Fibroblast of skin of back (primary cell): ENCODE results near the gene TUBB4B.

Experiments
- DNase-seq: peaks from one replicate; pipeline ENCODE4 v3.0.0-alpha.2; 2013

TUBB4B gene

DNA sequence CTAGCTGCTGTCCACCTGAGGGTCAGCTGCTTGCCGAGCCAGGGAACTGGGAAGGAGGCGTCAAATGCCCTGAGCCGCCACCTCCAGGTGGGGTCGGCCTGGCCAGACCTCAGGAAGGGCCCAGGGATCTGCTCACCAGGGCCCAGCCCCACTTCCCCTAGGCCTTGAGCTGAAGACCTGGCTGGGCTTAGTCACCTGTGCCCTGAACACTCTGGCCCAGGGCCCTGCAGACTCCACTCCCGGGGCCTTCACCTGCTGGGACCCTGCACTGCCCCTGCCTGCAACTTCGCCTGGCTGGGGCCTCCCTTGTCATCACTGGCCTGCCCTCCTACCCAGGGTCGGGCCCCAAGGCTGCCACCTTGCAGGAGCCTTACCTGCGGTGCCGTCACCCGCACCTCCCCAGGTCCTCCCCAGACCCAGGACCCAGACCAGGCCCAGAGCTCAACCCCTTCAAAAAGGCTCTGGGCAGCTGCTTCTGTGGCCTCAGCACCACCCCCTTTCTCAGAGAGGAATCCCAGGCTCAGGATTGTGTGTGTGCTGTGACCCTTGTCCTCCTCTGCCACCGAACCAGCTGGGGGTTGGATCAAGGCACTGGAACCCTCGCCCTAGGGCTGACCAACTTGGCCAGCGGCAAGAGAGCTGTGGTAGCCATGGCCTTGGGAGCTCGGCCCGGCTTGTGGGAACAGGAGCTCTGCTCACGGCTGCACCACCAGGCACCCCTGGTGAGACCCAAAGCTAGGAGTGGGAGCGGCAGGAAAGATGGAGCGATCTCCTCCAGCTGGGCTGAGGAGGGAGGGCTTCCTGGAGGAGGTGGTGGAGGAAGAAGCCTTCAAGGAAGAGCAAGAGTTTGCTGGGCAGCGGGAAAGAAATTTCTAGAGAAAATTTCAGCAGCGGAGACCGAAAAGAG is 12.9 kb downstream of the TUBB4B start:
- no peak for DNase-seq

DNA sequence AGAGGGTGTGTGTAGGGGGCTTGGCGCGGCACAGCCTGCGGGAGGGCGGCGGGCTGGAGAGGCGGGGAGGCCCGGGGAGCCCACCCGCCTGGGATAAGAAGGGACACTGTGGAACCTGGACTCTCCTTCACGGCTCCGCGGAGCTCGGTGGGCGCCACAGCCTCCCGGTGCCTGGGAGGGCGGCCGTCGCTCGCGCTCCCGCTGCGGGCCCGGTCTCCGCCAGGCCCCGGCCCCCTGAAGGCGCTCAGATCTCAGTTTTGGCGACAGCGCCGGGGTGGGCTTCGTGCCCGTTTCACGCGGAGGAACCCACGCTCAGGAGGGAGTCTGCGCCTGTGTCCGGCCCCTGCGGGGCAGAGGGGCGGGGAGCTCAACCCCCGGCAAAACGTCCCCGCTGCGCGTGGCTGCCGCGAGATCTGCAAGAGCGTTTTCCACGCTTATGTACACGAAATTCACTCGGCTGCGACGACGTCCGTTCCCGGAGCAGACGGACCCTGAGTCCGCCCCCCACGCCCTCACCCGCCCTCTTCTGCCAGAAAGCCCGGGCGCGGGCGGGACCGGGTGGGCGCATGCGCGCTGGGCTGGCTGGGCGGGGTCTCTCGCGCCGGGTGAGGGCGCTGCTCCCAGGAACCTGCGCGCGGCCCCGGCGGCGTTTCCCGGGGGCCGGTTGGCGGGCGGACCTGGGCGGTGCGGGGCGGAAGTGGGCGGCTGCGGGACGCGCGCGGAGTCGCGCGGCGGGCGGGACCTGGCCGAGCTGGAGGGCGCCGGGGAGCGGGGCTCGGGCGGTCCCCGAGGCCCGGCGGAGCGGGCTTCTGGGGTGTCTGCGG is 13.7 kb downstream of the TUBB4B start, which contains the start of gene NELFB:
Gene NELFB, plus strand, starts transcription at position 704 of the 824 bp plus-strand sequence.
- DNase-seq, result peak; percentile 86

DNA sequence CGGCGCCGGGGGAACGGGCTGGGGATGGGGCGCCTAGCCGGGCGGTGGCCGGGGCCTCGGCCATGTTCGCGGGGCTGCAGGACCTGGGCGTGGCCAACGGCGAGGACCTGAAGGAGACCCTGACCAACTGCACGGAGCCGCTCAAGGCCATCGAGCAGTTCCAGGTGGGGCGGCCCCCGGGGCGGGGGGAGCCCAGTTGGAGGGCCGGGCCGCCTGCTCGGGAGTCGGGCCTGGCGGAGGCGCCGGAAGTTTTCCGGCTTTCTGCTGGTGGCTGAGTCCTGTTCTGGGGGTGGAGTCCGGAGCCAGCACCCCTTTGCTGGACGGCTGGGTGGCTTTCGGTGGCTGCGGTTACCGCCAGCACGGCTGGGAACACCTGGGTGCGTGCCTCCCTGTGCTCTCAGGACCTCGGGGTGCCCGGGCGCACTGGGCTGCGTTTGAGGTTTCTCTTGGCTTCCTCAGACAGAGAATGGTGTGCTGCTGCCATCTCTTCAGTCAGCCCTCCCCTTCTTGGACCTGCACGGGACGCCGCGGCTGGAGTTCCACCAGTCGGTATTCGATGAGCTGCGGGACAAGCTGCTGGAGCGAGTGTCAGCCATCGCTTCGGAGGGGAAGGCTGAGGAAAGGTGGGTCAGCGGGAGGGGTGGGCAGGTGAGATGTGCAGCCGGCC is 14.5 kb downstream of the TUBB4B start:
- peak; percentile 44 for DNase-seq

DNA sequence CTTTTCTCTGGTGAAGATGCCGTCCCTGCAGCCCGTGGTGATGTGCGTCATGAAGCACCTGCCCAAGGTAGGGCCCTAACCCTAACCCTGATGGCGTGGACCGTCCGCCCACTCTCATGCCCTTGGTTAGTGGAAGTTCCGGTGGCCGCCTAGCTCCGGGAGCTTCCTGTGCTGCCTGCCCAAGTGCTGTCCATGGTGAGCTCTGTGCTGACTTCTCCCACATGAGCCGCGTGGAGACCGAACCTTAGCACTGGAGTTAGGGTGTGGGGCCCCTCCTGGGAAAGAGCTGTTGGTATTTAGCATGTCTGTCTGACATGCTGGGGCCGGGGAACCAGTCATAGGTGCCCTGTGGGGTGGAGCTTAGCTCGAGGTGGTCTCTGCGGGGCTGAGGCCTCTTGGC is 15.3 kb downstream of the TUBB4B start:
- no peak for DNase-seq

DNA sequence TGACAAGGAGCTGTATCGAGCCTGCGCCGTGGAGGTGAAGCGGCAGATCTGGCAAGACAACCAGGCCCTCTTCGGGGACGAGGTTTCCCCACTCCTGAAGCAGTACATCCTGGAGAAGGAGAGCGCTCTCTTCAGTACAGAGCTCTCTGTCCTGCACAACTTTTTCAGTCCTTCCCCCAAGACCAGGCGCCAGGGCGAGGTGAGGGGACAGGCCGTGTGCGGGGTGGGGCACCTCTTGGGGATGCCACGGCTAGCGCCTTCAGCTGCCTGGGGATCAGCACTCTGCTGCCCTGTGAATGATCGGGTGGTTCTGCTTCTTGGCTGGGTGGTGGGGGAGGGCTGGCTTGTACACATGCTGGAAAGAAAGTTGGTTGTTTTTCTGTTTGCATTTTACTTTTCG is 15.8 kb downstream of the TUBB4B start:
- DNase-seq, result no peak

DNA sequence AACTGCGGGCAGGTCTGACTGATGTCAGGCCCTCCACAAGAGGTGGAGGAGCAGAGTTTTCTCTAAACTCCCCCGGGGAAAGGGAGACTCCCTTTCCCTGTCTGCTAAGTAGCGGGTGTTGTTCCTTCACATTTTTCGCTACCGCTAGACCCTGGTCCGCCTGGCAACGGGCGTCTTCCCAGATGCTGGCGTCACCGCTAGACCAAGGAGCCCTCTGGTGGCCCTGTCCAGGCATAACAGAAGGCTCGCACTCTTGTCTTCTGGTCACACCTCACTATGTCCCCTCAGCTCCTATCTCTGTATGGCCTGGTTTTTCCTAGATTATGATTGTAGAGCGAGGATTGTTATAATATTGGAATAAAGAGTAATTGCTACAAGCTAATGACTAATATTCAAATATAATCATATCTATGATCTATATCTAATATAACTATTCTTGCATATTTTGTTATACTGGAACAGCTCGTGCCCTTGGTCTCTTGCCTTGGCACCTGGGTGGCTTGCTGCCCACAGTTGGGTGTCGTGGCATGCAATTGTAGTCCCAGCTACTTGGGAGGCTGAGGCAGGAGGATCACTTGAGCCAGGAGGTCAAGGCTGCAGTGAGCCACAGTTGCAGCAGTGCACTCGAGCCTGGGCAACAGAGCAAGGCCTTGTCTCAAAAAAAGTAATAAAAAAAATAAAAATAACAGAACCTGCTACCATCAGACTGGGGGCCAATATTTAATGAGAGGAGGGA is 21.3 kb downstream of the TUBB4B start:
- DNase-seq, result peak; percentile 56

DNA sequence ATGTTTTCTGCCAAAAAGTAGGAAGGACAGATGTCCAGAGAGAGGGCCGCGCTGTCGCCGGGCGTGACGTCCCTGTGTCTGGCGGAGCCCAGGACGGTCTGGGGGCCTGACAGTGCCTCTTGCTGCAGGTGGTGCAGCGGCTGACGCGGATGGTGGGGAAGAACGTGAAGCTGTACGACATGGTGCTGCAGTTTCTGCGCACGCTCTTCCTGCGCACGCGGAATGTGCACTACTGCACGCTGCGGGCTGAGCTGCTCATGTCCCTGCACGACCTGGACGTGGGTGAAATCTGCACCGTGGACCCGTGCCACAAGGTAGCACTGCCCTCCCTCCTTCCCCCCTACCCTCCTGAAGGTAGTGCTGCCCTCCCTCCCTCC is 21.8 kb downstream of the TUBB4B start:
- DNase-seq, result no peak

DNA sequence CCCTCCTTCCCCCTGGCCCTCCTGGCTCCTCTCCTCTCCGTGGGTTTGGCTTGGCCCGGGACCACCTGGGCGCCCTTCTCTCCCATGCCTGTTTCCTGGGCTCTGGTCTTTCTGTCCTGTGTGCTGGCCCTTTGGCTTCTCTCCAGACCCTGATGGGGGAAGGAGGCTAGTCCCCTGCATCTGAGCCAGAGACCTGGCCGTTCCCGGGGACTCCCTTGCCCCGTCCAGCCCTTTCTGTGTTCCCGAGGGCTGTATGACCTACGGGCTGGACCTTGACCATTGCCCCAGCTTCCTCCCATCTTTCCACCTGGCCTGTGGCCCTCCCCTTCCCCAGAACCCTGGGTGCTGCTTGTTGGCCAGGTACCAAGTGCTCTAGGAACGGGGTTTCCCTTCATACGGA is 22.4 kb downstream of the TUBB4B start:
- DNase-seq, result no peak

DNA sequence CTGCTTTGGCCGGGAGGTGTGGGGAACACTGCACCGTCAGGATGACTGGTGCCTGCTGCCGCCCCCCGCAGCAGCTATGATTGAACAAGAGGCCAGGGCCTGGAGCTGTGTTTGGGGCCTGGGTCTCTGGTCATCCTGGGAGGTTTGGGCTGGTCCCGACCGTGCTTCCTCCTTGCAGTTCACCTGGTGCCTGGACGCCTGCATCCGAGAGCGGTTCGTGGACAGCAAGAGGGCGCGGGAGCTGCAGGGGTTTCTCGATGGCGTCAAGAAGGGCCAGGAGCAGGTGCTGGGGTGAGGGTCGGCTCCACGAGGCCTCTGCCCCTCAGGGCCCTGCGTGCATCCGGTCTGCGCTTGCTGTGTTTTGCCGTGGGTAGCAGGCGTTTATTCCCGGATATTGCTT is 23.0 kb downstream of the TUBB4B start:
- DNase-seq, result no peak

DNA sequence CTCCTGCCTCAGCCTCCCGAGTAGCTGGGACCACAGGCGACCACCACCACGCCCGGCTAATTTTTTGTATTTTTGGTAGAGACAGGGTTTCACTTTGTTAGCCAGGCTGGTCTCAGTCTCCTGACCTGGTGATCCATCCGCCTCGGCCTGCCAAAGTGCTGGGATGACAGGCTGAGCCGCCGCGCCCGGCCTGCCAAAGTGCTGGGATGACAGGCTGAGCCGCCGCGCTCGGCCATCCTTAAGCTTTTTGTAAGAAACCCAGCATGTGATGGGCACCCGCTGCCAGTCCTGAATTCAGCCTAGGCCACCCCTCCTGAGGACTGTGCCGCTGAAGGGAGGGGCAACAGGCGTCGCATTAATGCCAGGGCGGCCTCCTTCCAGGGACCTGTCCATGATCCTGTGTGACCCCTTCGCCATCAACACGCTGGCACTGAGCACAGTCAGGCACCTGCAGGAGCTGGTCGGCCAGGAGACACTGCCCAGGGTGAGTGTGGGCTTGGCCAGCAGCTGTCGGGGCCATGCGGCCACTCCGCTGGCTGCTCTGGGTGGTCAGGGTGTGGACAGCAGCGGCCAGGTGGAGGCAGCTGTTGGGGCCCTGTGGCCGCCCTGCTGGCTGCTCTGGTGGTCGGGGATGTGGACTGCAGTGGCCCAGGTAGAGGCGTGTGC is 24.5 kb downstream of the TUBB4B start:
- DNase-seq, result no peak

DNA sequence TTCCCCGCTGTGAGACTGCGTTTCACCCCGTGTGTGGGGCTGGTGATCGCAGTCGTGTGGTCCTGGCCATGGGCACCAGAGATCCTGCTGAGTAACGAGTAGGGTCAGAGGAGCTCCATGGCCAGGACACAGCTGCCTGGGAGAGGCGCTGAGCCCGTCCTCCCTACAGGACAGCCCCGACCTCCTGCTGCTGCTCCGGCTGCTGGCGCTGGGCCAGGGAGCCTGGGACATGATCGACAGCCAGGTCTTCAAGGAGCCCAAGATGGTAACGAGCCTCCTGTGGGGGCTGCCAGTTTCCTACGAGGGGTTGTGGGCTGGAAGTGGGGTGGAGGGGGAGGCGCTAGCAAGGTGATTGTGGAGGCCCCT is 25.1 kb downstream of the TUBB4B start:
- no peak for DNase-seq

DNA sequence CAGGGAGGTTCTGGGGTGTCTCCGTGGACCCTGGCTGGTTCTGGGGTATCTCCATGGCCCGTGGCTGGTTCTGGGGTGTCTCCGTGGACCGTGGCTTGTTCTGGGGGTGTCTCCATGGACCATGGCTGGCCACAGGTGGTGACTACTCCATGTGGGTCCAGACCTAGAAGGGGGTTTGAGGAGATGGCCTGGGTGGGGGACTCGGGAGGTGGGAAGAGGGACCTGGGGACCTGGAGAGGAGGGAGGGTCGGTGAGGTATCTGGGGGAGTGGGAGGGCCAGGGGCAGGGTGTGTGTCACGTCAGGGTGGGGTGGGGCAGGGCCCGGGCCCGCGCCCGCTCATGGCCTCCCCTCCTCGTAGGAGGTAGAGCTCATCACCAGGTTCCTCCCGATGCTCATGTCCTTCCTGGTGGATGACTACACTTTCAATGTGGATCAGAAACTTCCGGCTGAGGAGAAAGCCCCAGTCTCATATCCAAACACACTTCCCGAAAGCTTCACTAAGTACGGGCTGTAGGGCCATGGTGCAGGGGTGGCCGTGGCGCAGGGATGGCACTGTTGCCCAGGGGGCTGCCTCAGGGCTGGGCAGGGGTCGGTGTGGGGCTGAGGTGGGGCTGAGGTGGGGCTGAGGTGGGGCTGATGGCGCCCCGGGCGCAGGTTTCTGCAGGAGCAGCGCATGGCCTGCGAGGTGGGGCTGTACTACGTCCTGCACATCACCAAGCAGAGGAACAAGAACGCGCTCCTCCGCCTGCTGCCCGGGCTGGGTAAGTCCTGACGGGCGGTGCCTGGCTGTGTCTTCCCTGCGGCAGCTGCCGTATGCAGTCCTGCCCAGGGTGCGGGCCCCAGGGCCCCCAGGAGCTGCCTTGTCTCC is 25.7 kb downstream of the TUBB4B start:
- no peak for DNase-seq

DNA sequence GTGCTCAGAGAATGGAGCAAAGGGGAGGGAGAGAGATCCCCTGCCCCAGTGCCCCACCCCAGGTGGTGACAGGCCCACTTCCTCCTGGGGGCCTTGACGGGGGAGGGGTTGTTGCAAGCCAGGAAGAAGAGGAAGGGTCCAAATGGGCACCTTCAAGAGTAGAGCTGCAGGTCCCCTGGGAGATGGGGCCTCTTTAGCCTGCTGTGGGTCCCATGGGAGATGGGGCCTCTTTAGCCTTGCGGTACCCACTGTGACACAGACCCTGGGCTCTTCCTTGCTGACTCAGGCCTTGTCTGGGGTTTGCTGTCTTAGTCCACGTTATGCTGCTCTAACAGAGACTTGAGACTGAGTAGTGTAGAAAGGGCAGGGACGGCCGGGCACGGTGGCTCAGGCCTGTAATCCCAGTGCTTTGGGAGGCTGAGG is 26.9 kb downstream of the TUBB4B start:
- DNase-seq, result no peak

DNA sequence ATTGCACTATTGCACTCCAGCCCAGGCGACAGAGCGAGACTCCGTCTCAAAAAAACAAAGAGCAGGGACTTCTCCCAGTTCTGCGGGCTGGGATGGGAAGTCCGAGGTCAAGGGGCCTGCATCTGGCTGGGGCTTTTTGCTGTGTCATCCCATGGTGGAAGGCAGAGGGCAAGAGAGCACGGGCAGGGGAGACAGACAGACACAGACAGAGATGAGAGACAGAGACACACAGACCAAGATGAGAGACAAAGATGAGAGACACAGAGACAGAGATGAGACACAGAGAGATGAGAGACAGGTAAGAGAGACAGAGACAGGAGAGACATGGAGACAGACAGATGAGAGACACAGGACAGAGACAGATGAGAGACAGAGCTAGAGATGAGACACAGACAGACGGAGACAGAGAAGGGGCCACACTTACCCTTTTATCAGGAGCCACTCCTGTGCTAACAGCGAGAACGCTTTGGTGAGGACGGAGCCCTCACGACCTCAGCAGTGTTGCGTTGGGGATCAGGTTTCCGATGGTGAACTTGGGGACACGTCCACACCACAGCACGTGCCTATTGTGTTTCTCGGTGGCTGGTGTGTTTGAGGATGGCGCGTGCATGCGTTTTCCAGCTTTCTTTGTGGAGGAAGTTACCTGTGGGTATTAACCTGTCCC is 27.6 kb downstream of the TUBB4B start:
- no peak for DNase-seq

DNA sequence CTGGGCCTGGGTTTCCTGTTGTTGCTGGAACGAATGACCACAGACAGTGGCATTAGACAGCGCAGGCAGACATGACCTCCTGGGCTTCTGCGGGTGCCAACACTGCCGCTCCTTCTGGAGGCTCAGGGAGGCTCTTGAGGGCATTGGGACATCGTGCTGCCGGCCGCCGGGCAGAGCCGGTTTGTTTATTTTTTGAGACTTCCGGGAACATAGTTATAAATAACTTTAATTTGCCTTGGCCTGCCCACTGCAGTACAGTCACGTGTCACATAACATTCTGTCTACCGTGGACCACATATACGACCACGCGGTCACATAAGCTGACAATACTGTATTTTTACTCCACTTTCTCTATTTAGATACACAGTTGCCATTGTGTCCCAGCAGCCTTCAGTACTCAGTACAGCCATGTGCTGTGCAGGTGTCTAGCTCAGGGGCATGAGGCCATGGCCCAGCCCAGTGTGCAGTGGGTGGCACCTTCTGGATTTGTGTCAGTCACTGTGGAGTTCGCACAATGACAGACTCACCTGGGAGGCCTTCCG is 28.2 kb downstream of the TUBB4B start:
- DNase-seq, result no peak

DNA sequence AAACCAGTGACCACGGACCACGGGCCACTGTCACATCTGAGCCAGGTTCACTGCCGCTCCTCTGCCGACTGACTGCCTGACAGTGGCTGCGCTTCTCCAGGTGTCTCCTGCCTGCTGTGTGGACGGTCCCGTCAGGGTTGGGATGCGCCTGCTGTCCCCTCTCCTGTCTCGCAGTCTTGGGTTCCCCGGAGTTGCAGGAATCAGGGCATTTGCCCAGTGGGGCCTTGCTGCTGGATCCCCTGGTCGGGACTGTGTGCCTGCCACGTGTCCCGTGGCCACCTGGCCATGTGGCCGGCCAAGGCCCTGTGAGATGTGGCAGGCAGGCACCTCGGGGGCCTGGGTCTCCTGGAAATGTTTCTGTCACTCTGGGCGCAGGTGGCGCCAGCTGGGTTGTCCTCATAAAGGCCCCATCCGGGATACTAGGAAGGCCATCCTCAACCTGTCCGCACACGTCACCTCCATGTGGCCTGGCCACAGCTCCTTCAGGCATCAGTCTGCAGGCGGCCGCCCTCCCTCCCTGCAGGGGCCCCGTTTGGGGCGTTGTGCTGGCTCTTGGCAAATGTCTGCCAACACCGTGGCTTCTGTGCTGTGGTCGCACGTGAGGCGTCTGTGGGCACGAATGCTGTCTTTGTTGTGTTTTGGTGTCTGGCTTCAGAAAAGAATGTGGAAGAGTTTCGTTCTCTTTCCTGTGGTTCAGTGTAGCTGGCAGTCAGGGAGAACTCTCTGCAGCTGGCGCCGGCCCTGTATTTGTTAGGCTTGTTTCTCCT is 30.0 kb downstream of the TUBB4B start:
- DNase-seq, result no peak

DNA sequence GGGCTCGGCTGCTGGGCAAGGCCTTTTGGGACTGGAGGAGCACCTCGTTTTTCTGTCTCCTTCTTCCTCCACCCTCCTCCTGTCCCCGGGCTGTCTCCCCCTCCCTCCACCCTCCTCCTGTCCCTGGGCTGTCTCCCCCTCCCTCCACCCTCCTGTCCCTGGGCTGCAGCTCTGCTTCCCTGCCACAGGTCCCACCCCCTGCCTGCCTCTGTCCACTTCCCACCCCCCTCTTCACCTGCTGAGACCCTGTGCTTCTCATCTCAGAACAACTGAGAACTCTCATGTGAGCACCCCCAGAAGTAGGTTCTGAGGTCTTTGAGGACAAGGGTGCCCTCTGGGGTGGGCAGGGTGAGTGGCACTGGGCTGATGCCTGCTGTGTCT is 30.6 kb downstream of the TUBB4B start:
- no peak for DNase-seq

DNA sequence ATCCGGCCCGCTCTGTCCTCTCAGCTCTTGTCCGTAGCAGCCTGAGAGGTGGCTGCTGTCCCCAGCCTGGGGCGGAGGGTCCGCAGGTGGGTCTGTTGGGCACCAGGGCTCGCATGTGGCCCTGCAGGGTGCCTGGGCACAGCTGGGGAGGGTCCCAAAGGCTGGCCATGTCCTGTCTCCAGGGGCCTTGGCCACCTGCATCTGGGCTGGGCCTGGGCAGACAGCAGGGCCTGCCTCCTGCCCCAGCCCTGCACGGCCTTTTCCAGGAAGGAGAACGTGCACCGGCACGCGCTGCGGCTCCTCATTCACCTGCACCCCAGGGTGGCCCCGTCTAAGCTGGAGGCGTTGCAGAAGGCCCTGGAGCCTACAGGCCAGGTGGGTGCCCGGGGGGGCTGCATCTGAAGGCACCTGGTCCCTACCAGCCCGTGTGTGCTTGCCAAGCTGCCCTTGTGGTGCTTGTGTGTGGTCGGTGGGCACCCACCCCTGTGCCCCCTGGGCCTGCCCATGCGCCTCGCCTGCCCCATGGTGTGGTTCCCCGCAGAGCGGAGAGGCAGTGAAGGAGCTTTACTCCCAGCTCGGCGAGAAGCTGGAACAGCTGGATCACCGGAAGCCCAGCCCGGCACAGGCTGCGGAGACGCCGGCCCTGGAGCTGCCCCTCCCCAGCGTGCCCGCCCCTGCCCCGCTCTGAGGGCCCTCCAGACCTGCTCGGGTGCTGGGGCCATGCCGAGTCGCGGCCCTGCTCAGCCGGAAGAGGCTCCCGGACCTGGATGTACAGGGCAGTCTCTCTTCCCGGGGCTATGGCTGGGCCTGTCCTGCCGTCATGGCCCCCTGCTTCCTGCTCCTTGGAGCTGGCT is 31.4 kb downstream of the TUBB4B start:
- no peak for DNase-seq
